HG03039 (cell line): Measurements from ENCODE around the gene RSRP1.
"Not testable (repeated sequence)": the region's sequence is repeated elsewhere in the genome, so short reads cannot be mapped to it uniquely, and the experiment has no call there.

Source experiments
- ATAC-seq: cut with Tn5 transposase; IDR thresholded peaks from one replicate; pipeline ENCODE4 v1.9.1; 2021; ENCODE audit warnings: mild to moderate bottlenecking, moderate library complexity; ENCODE audit not compliant: unreplicated experiment

Gene RSRP1

GRCh38 chr1:25259813-25260212 is 12.6 kb upstream of the RSRP1 start:
- not testable (repeated sequence) for ATAC-seq

- no peak for ATAC-seq
These were observed 9.9 kb upstream of the RSRP1 start for GRCh38 chr1:25257196-25257595.

GRCh38 chr1:25256578-25256965 is 9.3 kb upstream of the RSRP1 start:
- no peak for ATAC-seq

- no peak for ATAC-seq
These were observed 8.7 kb upstream of the RSRP1 start for GRCh38 chr1:25255706-25256577.

GRCh38 chr1:25253911-25254310 is 6.7 kb upstream of the RSRP1 start:
- no peak for ATAC-seq

GRCh38 chr1:25247829-25248754 is 838 bp upstream of the RSRP1 start:
- ATAC-seq: no peak

- ATAC-seq: no peak
These were observed 642 bp downstream of the RSRP1 start for GRCh38 chr1:25246600-25247023.

- no peak for ATAC-seq
These were observed 1.2 kb downstream of the RSRP1 start for GRCh38 chr1:25245809-25246599.

- ATAC-seq: no peak
These were observed 1.9 kb downstream of the RSRP1 start for GRCh38 chr1:25245393-25245792.

- no peak for ATAC-seq
These were observed 3.3 kb downstream of the RSRP1 start for GRCh38 chr1:25243907-25244306.

GRCh38 chr1:25239681-25240541 is 7.3 kb downstream of the RSRP1 start:
- ATAC-seq: peak; percentile 56

GRCh38 chr1:25238046-25238445 is 9.2 kb downstream of the RSRP1 start:
- no peak for ATAC-seq

GRCh38 chr1:25236261-25236660 is 11.0 kb downstream of the RSRP1 start:
- ATAC-seq: not testable (repeated sequence)

- ATAC-seq: not testable (repeated sequence)
These were observed 11.8 kb downstream of the RSRP1 start for GRCh38 chr1:25235411-25235810.

GRCh38 chr1:25232866-25233784 is 14.1 kb downstream of the RSRP1 start:
- ATAC-seq: peak; percentile 42

GRCh38 chr1:25232027-25232865 is 15.0 kb downstream of the RSRP1 start, which contains the start of gene SYF2:
Gene SYF2, minus strand, starts transcription at chr1:25232502. Its CDS starts 35 bp downstream, at chr1:25232467.
- ATAC-seq: peak; percentile 57

- ATAC-seq: no peak
These were observed 23.8 kb downstream of the RSRP1 start for GRCh38 chr1:25223471-25223870.

- ATAC-seq: no peak
These were observed 24.6 kb downstream of the RSRP1 start for GRCh38 chr1:25222606-25223005.
